Activated CD8-positive, alpha-beta memory T cell treated with anti-CD3 and anti-CD28 coated beads, Interleukin-2, amount 50 U/mL, for 24 hours (primary cell): ENCODE data around the gene TCF7L2.

Experiments
- DNase-seq: peaks from one replicate; pipeline ENCODE4 v3.0.0-alpha.2; 2020; ENCODE audit errors: extremely low read depth

The TCF7L2 gene

DNA sequence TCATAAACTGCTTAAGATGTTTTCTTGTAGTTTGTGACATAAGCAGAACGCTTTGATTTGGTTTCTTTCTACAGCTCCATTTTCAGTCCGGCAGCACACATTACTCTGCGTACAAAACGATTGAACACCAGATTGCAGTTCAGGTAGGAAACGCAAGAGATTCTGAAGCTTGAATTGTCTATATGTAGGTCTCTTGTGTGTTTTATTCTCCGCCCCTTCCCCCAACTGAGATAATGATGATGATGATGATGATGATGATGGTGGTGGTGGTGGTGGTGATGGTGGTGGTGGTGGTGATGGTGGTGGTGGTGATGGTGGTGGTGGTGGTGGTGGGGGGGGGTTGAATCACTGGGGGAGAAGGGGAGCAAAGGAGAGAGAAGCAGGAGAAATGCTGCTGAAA lies 14.4 kb downstream of the TCF7L2 start:
- DNase-seq, result no peak

DNA sequence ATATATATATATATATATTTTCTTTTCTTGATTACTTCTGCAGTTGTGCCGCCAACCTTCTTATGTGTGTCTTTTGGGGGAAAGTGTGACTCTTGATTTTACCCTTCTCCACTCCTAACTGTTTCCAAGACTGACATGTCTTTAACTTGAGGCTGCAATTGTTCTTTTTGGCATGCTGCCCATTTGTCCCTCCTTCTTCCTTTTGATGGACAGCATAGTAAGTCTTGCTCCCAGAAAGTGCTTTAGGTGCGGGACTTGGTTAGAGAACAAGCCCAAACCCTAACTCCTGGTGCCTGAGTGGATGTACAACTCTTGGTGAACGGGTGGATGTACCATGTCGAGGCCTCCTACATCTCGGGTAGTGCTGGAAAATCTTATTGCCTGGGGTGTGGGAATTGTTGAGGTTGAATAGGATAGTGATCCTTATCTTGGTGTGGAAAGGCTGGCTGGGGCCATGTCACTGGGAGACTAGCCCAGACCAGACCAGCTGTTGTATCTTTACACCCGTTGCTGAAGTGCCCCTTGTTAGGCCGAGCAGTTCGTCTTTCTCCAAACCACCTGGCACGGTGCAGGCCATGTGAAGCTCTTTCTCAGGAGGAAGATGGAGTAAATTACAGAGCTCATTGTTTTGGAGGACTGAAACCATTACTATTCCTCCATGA lies 16.3 kb downstream of the TCF7L2 start:
- DNase-seq, result no peak

DNA sequence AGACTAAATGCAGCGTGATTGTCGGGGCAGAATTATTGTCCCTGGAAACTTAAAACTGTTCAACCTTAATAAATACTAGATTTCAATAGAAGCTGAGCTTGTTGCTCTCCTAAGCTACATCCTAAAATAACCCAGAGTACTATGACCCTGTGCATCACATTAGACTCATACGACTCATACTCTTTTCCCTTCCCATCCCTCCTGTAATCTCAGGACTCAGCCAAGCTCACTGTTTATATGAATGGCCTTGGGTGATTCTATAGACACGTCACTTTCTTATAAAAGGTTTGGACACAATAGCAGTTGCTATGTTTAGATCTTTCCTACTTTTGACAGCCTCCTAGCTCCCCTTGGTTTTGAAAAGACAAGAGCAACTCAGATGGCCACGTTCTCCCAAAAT lies 17.2 kb downstream of the TCF7L2 start:
- DNase-seq, result no peak

DNA sequence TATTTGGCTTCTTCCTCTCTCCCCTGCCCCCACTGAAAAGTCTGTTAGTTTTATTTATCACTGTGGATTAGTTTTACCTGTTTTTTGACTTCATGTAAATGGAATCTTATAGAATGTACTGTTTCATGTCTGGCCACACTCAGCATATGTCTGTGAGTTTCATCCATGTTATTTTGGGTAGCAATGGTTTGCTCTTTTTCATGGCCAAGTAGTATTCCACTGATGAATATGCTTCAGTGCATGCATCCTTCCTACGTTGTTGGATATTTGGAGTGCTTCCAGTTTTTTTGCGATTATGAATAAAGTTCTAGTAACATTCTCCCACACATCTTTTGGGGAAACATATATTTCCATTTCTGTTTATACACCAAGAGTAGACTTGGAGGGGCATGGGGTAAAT lies 19.1 kb downstream of the TCF7L2 start:
- DNase-seq, result no peak

DNA sequence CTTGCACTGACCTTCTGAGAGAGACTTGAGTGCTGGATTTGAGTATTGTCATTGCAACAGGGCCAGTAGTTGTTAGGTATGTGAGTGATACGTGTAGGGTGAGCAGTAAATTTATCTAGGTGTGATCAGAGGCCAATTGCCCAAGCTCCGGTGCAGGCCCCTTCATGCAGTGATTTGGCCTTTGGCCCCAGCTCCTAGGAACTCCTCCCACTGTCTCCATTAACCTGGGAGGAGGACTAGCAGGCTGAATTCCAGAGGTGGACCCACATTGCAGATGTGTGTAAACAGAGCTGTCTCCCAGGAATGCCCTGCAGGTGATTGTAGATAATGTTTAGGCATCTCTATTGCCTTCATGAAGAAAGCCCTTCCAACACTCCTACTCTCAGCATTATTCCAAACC lies 19.5 kb downstream of the TCF7L2 start:
- no peak for DNase-seq

DNA sequence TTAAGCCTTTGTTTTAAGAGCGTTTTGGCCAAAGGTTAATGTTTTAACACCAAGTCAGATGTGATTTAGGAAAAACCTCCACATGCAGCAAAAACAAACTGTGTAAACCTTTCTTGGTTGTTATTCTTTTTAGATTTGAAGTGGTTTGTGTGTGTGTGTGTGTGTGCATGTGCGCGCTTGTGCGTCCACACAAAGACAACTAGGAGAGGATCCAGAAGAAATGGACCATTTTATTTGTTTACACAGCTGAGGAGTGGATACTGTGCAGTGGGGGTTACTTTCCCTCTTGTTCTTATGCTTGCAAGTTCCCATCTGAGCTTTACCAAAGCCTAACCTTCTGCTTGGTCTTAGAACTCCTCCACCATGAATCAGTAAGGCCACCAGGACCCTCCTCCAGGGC lies 20.0 kb downstream of the TCF7L2 start:
- DNase-seq, result no peak

DNA sequence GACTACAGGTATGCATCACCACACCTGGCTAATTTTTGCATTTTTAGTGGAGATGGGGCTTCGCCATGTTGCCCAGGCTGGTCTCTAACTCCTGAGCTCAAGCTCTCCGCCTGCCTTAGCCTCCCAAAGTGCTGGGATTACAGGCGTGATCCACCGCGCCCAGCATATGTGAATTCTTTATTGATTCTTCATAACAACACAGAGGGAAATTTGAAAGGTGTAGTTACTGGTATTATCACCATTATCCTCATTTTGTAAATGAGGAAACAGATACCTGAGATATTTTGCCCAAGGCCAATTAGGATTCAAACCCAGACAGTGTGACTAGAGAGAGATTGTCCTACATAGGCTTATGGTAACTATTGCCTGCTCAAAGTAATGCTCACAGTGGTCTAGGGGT lies 22.6 kb downstream of the TCF7L2 start:
- no peak for DNase-seq

DNA sequence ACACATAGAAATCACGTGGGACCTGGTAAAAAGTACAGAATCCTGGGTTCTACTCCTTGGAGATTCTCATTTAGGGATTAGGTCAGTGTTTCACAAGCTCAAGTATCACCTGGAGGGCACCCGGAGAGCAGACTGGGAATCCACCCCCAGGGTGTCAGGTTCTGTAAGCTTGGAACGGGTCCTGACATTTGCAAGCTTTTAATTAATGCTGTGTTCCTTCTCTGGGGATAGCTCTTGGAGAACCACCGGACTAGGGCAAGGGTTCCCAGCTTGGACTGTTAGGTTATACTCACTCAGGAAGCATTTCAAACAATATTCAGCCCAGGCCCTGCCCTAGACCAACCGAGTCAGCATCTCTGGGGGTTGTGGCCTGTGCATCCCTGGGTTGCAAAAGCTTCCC lies 23.0 kb downstream of the TCF7L2 start:
- no peak for DNase-seq

DNA sequence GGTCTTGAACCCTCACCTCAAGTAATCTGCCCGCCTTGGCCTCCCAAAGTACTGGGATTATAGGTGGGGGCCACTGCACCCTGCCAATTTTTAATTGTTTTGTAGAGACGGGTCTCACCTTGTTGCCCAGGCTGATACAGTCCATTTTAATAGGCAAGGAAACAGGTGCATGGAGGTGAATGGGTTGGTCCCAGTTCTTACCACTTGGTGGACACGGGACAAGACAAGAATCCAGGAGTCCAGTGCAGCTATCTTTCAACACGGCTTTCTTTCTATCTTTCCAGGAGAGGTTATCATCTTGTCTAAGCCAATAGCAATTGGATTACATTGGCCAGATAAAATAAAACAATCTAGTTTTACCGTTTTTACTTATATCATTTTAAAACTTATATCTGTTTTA lies 23.8 kb downstream of the TCF7L2 start:
- no peak for DNase-seq

DNA sequence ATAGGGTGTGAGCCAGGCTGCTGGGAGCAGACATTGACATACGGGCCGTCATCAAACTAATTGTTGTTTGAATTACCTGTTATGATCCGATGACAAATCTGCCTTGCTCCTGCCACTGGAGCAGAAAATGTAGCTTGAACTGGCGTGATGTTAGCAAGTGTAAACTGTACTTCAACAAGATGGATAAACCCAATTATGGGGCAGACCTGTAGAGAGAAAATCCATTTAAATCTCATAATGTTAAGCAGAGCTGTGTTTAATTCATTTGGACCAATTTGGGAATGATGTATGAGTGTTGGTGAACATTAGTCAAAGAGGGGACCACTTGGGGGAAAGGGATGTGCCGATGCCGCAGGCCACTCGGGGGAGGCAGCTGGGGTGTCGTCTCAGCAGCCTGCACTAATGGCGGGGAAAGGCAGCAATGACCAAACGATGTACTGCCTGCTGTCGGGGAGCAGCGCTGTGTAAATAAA lies 27.4 kb downstream of the TCF7L2 start:
- no peak for DNase-seq

DNA sequence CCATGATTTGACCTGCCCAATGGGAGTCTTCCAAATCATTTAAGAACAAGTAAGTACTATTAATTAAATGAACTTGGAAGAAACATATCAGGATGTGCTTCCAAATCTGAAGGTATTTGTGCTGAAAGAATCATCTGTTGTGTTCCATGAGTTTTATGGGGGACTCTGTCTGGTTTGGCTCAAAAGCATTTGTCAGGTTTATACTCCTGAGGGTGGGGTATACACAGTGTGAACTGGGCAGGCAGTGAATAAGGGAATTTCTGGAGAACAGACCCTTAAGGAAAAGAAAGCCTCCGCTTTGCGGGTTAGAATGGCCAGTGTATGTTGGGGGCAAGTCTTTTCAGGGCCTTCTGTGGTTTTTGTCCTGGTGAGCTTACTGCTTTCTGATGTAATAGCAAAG lies 29.9 kb downstream of the TCF7L2 start:
- DNase-seq, result no peak

DNA sequence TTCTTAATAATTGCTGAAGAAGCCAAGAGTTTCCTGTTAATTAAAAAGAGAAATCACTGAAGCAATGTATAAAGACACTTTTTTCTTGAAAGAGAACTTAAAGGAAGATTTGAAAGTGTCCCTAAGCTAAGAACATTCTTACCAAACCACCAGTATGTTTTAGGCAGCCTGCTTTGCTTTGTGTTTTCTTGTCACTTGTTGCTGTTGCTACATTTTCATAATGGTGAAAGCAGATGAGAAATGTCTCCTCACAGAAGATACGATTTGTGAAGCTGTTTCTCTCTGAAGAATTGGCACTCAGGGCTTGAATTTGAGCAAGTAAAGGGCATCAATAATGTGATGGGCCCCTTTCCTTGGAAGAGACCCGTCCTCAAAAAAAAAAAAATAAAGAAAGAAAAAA lies 30.9 kb downstream of the TCF7L2 start:
- DNase-seq, result no peak

DNA sequence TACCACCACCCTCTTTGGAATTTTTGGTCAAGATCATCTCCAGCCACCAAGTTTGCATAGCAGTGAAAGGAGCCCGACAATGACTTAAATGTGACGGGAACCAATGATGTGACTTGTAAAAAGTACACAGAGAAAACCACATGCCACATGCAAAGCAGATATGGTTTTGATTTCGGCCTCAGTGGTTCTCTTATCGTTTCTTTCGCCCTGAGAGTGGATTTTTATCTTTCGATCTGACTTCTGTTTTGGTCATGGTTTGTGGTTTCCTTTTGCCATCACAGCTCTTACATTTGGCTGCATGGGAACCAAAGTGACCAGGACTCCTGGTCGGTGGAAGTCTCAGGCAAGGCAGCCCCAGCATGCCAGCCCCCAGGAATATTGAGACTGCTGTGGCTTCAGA lies 31.5 kb downstream of the TCF7L2 start:
- no peak for DNase-seq

DNA sequence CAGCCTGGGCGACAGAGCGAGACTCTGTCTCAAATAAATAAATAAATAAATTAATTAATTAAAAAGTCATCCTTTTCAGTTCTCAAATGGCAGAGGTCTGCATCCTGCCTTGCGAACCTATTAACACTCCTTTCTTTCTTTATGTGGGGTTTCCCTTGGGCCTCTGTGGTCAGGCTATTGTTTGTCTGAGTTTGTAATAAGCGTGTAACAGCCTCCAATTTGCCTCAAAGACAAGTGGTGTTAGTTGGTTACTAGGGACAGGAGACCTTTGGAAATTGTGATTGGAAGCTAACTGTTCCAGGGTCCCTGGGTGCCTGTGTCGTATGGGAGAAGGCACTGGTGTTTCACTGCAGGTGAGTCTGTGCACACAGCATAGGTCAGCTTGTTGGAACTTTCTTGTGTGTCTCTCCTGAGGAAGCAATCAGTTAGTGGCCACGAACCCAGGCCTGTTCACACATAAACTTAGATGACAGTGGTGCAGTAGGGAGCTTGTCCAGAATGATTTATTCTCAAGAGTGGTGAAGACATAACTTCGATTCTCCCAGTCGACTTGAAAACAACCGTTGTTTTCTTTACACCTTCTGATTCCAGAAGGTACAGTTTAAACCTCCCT lies 33.5 kb downstream of the TCF7L2 start:
- no peak for DNase-seq

DNA sequence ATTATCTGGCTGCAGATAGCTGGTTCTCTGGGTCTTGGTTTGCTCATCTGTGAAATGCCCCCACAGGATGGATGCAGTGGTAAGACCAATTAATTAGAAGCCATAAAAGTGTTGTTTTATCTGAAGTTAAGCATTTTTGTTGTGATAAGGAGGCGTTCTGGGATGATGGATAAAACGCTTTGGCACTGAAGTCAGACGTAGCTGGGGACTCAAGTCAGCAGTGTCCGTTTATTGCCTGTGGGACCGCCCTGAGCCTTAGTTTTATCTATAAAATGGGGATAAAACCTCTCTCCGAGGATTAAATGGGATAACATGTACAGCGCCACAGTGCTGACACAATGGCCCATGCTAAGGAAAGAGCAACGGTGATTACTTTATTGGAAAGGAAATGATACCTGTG lies 34.7 kb downstream of the TCF7L2 start:
- no peak for DNase-seq

DNA sequence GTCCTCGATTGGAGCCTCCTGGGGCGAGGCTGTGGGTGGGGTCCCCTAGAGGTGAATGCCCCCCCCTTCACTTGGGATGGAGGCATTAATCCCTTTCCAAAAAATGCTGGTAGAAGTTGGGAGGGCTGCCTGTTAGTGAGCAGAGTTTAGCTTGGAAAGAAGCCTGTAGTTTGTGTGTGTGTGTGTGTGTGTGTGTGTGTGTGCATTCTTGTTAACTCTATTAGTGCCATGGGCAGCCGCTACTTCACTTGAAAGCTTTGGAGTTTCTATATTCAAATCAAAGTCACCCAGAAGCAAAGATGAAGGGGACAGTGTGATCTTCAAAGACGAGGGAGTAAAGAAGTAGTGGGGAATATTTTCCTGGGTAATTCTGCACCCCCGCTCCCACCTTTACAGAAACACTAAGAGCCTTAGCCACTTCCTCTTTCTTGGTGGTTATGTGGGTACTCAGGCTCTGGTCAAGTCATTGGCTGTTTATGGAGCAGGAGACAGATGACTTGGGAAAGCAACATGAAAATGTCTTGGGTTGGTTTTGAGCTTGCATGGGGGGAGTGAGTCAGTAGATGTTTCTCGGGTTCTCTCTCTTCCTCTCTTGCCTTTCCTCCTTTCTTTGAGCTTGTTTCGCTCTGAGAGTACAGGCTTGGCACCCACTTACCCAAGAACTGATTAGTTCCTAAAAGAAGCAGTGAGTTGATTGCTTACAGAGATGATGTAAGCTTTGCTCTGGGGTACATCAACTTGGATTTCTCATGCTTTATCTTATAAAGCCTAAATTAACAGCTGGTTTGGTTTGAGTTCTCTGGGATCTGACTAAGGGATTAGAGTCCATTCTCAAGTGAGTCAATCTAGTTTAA lies 35.9 kb downstream of the TCF7L2 start:
- no peak for DNase-seq

DNA sequence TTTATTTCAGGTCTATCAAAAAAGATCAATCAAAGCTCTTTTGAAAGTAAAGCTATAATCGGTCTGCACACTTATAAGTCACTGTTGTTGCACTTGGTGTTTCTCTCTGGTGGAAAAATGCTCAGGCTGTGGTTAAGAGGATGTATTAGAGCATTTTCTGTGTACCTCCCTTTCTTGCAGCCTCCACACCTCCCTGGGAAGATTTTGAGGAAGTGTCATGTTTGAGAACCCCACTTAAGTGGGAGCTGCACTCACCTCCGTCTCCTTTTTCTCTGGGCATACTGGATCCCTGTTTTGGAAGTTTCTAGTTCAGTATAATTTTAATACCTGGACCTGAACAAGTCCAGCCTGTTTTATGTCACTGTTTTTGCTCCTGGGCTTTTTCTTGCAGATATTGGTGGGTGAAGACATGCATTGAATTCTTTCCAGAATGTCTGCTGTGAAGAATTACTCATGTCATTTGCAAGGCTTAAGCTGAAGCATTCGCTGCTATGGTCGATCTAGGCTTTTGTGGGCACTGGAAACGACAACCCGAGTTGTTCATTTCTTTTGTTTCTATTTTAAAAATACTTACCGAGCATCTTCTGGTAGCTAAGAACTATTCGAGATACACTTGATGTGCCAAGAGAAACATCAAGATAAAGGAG lies 36.6 kb downstream of the TCF7L2 start:
- DNase-seq, result no peak

DNA sequence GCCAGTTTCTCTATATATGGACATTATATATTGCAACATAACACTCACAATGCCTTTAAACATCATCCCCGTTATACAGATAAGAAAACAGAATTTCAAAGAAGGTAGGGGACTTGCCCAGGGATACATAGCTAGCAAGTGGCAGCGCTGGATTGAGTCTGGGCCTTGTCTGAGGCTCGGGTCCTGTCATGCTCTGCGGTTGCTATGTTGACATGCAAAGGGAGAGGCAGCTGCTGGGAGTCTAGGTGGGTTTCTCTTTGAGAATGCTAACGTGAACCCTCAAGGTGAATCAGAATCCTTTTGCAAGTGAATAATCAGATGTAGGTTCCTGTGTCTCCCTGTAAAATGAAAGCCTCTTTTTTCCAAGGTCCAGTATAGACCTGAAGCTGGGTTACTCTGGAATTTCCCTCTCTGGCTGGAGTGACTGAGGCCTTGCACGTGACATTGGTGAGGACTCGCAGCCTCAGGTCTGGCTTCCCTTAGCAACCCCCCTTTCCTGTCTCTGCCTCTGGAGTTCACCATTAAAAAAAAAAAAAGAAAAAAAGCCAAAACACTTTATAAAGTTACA lies 38.9 kb downstream of the TCF7L2 start:
- DNase-seq, result no peak

DNA sequence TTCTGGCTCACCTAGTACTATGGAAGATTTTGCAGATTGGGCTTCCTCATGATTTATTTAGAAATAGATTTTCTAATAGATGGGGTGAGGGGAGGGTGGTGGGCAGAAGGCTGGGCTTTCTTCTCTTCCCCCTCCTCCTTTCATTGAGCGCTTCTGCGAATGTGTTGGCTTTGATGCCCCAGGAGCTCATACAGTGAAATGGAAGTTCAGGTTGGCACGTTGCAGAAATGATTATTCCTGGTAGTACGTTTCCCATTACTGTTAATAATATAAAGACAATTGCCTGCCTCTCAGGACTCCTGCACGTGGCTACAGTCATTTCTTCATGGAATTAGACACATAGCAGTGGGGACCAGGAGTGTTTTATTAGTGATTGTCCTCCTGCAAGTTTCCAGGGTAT lies 39.8 kb downstream of the TCF7L2 start:
- DNase-seq, result no peak

DNA sequence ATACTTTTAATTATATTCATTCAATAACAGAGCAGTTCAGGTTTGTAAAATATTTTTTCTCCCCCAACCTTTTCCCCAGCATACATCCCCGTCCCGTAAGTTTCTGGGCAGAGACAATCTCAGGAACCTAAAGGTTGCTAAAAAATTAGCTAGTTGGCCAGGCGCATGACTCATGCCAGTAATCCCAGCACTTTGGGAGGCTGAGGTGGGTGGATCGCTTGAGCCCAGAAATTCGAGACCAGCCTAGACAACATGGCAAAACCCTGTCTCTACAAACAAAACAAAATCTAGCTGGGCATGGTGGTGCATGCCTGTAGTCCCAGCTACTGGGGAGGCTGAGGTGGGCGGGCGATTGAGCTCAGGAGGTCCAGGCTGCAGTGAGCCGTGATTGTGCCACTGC lies 40.2 kb downstream of the TCF7L2 start:
- no peak for DNase-seq

DNA sequence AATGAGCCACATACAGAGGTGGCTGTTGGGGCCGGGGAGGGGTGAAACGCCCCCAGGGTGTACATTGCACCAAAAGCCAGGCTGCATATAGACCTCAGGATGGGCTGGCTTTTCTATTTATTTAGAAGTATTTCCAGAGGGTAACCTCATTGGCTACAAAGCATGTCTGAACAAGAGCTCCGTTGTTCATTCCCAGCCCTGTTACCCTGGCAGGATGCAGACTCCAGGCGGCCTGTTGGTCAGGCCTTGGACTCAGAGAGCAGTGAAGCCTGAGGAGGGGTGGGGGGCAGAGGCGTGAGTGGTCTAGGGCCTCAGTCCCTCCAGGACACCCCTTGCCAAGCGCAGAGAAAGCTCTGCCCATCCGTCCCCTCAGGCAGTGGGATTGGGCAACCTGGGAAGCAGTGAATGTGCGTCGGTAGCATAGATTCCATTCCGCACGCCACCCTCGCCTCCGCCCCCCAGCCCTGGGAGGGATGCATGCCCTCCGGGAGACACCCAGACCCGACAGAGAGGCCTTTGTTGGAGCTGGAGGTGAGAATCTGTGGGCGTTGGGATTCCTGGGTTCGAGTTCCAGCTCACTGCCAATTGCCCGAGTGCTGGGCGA lies 41.9 kb downstream of the TCF7L2 start:
- no peak for DNase-seq

DNA sequence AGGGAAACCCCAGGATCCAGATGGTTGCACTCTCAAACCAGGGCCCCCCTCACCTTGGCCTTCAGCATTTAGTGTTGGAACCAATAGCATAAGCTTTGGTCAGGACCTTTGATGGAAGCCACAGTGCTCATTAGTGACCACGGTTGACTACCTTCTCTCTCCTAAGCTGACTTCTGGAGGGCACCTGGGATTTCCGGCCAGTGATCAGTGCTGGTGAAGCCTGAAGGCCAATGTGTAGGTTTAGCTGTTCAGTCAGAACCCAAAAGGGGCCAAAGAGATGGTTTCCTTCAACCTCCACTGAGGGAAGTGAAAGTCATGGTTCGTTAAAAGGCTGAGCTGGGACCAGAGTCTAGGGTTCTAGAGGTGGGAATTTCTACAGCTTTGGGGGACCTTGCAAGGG lies 46.4 kb downstream of the TCF7L2 start:
- DNase-seq, result no peak
